Caco-2 (cell line): ENCODE measurements around the gene DAPK1. TPM values are rescaled to one million over a fixed set of nuclear protein-coding genes. Genes with fewer than 3 reads are reported as not detected.

Experiments used
- BruUV-seq: library from RNA; stranded (reverse); fragments of 400-500 nt; replicated peaks from 2 replicates; lab custom pipeline; 2021; lab: Mats Ljungman, UMichigan
- CTCF ChIA-PET: fragments of 300-600 bp; sonication (Branson Sonifier 250); formaldehyde crosslinking; loops from one replicate; lab custom pipeline; 2022; ENCODE audit warnings: antibody characterized with exemption; lab: Charles Lee
- POLR2A ChIA-PET: fragments of 300-600 bp; sonication (Branson Sonifier 250); formaldehyde crosslinking; loops from one replicate; lab custom pipeline; 2022; ENCODE audit warnings: antibody characterized with exemption; lab: Charles Lee
- DNase-seq, 2 experiments: peaks; one replicate each; pipeline versions ENCODE4 v3.0.0 to v3.0.0-alpha.2; 2020 to 2022
- H3K27me3 ChIP-seq: replicated peaks from 2 replicates; pipeline ENCODE4 v1.6.0; 2011; ENCODE audit warnings: low read length; ENCODE audit not compliant: control insufficient read depth, insufficient read depth
- H3K36me3 ChIP-seq: 2 replicates; pipeline ENCODE4 v1.5.1; 2011; ENCODE audit warnings: low read length; ENCODE audit not compliant: control insufficient read depth, insufficient read depth
- H3K4me1 ChIP-seq: fragments of 250-450 bp; sonication (Bioruptor Pico); 2 replicates; pipeline ENCODE4 v1.5.1; 2020; ENCODE audit warnings: mild to moderate bottlenecking
- H3K4me3 ChIP-seq: 2 replicates; pipeline ENCODE4 v1.5.1; 2011; ENCODE audit warnings: low read depth, mild to moderate bottlenecking, control low read depth, low read length
- H3K9me3 ChIP-seq: fragments of 250-450 bp; sonication (Bioruptor Pico); 2 replicates; pipeline ENCODE4 v1.5.1; 2020; ENCODE audit warnings: mild to moderate bottlenecking, moderate library complexity
- H3K27ac Mint-ChIP-seq: one replicate; pipeline ENCODE4 v1.8.0; 2022; ENCODE audit warnings: mixed read lengths; ENCODE audit not compliant: unreplicated experiment
- H3K27me3 Mint-ChIP-seq: one replicate; pipeline ENCODE4 v1.8.0; 2022; ENCODE audit warnings: mixed read lengths; ENCODE audit not compliant: insufficient read depth, unreplicated experiment
- H3K36me3 Mint-ChIP-seq: one replicate; pipeline ENCODE4 v1.8.0; 2022; ENCODE audit warnings: mild to moderate bottlenecking, mixed read lengths; ENCODE audit not compliant: insufficient read depth, unreplicated experiment
- H3K4me1 Mint-ChIP-seq: one replicate; pipeline ENCODE4 v1.8.0; 2022; ENCODE audit warnings: low read depth, mixed read lengths; ENCODE audit not compliant: unreplicated experiment
- H3K4me3 Mint-ChIP-seq: one replicate; pipeline ENCODE4 v1.8.0; 2022; ENCODE audit warnings: mild to moderate bottlenecking, moderate library complexity, mixed read lengths; ENCODE audit not compliant: unreplicated experiment
- H3K9me3 Mint-ChIP-seq: one replicate; pipeline ENCODE4 v1.8.0; 2022; ENCODE audit warnings: mixed read lengths; ENCODE audit not compliant: unreplicated experiment
- intact Hi-C: fragments of 100-400 bp; cut with micrococcal nuclease; formaldehyde crosslinking; loops from one replicate; pipeline ENCODE4 v1.10.0; 2022; ENCODE audit not compliant: unreplicated experiment
- total RNA-seq: library from RNA; stranded (reverse); gene quantifications from 2 replicates; pipeline ENCODE4 v1.2.3, GENCODE V29; 2022
- TF ChIP-seq, protein P1 (sequence below), 2 experiments: fragments of 200-600 bp in 1 of 2; IDR thresholded peaks; 1 replicate in 1 of 2; 2 replicates in 1 of 2; pipeline versions ENCODE4 v1.5.1 to v1.8.0; 2011 to 2022; ENCODE audit warnings: antibody characterized with exemption in 1 of 2, control low read depth in 1 of 2, inconsistent platforms in 1 of 2, low read depth in 1 of 2, low read length in 1 of 2, mild to moderate bottlenecking in 1 of 2, moderate library complexity in 1 of 2; ENCODE audit not compliant: insufficient read depth in 1 of 2, severe bottlenecking in 1 of 2, unreplicated experiment in 1 of 2

Gene DAPK1
- total RNA-seq, 1 experiment from 2014 or later, result 79.2 TPM

GRCh38 chr9:87701931-87702421 lies 204.3 kb downstream of the DAPK1 start:
- H3K9me3 ChIP-seq, result no peaks in the 10 kb centered on the region
- no peak for DNase-seq
- Mint-ChIP-seq H3K9me3 (no peaks in the 10 kb centered on the region), H3K27ac (no peak overlapping the region), H3K4me1 (no peaks in the 10 kb centered on the region), H3K36me3 (peaks cover 30% of the 10 kb centered on the region), H3K4me3 (no peak overlapping the region), H3K27me3 (no peaks in the 10 kb centered on the region)
- no peaks in the 10 kb centered on the region for H3K4me1 ChIP-seq
- no peaks in the 10 kb centered on the region for H3K27me3 ChIP-seq
- no peaks in the 10 kb centered on the region for H3K36me3 ChIP-seq
- CTCF ChIA-PET, result no interaction called here
- BruUV-seq, result no TSS peak
- H3K4me3 ChIP-seq, result no peak overlapping the region
- TF ChIP-seq, protein P1, sequence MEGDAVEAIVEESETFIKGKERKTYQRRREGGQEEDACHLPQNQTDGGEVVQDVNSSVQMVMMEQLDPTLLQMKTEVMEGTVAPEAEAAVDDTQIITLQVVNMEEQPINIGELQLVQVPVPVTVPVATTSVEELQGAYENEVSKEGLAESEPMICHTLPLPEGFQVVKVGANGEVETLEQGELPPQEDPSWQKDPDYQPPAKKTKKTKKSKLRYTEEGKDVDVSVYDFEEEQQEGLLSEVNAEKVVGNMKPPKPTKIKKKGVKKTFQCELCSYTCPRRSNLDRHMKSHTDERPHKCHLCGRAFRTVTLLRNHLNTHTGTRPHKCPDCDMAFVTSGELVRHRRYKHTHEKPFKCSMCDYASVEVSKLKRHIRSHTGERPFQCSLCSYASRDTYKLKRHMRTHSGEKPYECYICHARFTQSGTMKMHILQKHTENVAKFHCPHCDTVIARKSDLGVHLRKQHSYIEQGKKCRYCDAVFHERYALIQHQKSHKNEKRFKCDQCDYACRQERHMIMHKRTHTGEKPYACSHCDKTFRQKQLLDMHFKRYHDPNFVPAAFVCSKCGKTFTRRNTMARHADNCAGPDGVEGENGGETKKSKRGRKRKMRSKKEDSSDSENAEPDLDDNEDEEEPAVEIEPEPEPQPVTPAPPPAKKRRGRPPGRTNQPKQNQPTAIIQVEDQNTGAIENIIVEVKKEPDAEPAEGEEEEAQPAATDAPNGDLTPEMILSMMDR (IDR thresholded peaks at IDR 0.05; ENCODE audit: insufficient read depth in 1 of 2, low read depth in 1 of 2, low read length in 1 of 2, severe bottlenecking in 1 of 2, unreplicated experiment in 1 of 2), result no peak
- intact Hi-C loops, result no loop called here
- POLR2A ChIA-PET, result no interaction called here

- H3K27me3 ChIP-seq, result no peaks in the 10 kb centered on the region
- H3K9me3 ChIP-seq, result no peaks in the 10 kb centered on the region
- BruUV-seq, result no TSS peak
- no peaks in the 10 kb centered on the region for H3K27me3 Mint-ChIP-seq
- H3K4me1 Mint-ChIP-seq, result no peaks in the 10 kb centered on the region
- no peaks in the 10 kb centered on the region for H3K4me1 ChIP-seq
- DNase-seq, result no peak
- H3K4me3 ChIP-seq, result no peak overlapping the region
- intact Hi-C loops, result no loop called here
- H3K9me3 Mint-ChIP-seq, result no peaks in the 10 kb centered on the region
- H3K27ac Mint-ChIP-seq, result no peak overlapping the region
- POLR2A ChIA-PET, result no interaction called here
- H3K4me3 Mint-ChIP-seq, result no peak overlapping the region
- CTCF ChIA-PET, result no interaction called here
- TF ChIP-seq, protein P1 (IDR thresholded peaks at IDR 0.05; ENCODE audit: insufficient read depth in 1 of 2, low read depth in 1 of 2, low read length in 1 of 2, severe bottlenecking in 1 of 2, unreplicated experiment in 1 of 2), result no peak
- H3K36me3 ChIP-seq, result no peaks in the 10 kb centered on the region
- peaks cover 36% of the 10 kb centered on the region for H3K36me3 Mint-ChIP-seq
Observed at GRCh38 chr9:87702921-87703320, 205.3 kb downstream of the DAPK1 start.

DNA sequence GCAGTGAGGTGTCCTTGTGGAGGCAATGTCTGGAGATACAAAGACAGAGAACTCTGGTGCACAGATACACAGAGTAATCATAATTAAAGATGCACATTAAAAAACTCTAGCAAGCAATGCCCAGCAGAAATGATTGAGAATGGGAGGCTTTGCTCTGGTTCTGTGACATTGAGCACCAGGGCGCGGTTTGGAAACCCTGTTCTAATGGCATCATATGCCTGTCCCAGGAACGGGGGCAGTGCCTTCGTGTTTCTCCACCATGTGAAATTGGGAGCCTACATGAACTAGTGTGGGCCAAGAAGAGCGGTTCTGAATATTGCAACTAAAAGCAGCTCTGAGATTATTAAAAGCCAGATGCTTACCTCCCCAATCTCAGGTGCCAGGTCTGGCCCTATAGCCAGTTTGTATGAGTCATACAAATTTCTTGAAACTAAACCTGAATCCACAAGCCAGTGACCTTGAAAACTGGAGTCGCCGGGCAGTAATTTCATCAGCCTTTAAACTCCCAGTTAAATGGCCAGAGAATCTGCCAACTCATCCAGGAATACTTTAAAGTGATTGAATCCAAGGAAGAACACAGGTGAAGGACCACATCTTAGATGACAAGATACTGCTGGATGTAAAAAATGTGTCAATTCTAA lies 206.1 kb downstream of the DAPK1 start:
- no peaks in the 10 kb centered on the region for H3K27me3 ChIP-seq
- CTCF ChIA-PET, result no interaction called here
- no TSS peak for BruUV-seq
- H3K9me3 ChIP-seq, result no peaks in the 10 kb centered on the region
- no peaks in the 10 kb centered on the region for H3K36me3 ChIP-seq
- no peaks in the 10 kb centered on the region for H3K4me1 Mint-ChIP-seq
- TF ChIP-seq, protein P1 (IDR thresholded peaks at IDR 0.05; ENCODE audit: insufficient read depth in 1 of 2, low read depth in 1 of 2, low read length in 1 of 2, severe bottlenecking in 1 of 2, unreplicated experiment in 1 of 2), result no peak
- no peaks in the 10 kb centered on the region for H3K9me3 Mint-ChIP-seq
- POLR2A ChIA-PET, result no interaction called here
- no peaks in the 10 kb centered on the region for H3K27me3 Mint-ChIP-seq
- DNase-seq, result no peak
- H3K4me3 Mint-ChIP-seq, result no peak overlapping the region
- H3K36me3 Mint-ChIP-seq, result peaks cover 38% of the 10 kb centered on the region
- H3K4me3 ChIP-seq, result no peak overlapping the region
- no peak overlapping the region for H3K27ac Mint-ChIP-seq
- intact Hi-C loops, result no loop called here
- H3K4me1 ChIP-seq, result no peaks in the 10 kb centered on the region
